Endothelial cell of umbilical vein (primary cell): ENCODE data around the gene PKP4. TPM values are rescaled to one million over a fixed set of nuclear protein-coding genes. Genes with fewer than 3 reads are reported as not detected.

Source experiments
- BruUV-seq: library from RNA; stranded (reverse); fragments of 400-500 nt; replicated peaks from 2 replicates; lab custom pipeline; 2021; lab: Mats Ljungman, UMichigan
- CTCF ChIA-PET: fragments of 300-600, 350-600 bp; sonication (Branson Sonifier 250); formaldehyde crosslinking; loops from one replicate; lab custom pipeline; 2021; ENCODE audit warnings: antibody characterized with exemption, inconsistent platforms; lab: Charles Lee
- POLR2A ChIA-PET: fragments of 300-600, 350-600 bp; sonication (Branson Sonifier 250); formaldehyde crosslinking; loops from one replicate; lab custom pipeline; 2021; ENCODE audit warnings: antibody characterized with exemption, inconsistent platforms; lab: Charles Lee
- DNase-seq: peaks from one replicate; pipeline ENCODE4 v3.0.0-alpha.2; 2011; ENCODE audit warnings: low read depth, low spot score
- FAIRE-seq: peaks from 2 replicates; lab custom pipeline; 2011; peaks lifted over from hg19 to GRCh38; lab: Jason Lieb, UNC
- H2AFZ ChIP-seq: 2 replicates; pipeline ENCODE4 v1.6.0; 2012; ENCODE audit warnings: low read depth, low read length, control low read depth, inconsistent platforms
- H3K27ac ChIP-seq: 2 replicates; pipeline ENCODE4 v1.5.1; 2011; ENCODE audit warnings: low read depth, mild to moderate bottlenecking, control low read depth, low read length, moderate library complexity; ENCODE audit not compliant: insufficient read depth
- H3K27me3 ChIP-seq, 2 experiments: 2 replicates each; pipeline versions ENCODE4 v1.6.0 to v1.6.1; 2011; ENCODE audit warnings: low read length in 2 of 2, mixed read lengths in 1 of 2; ENCODE audit not compliant: control insufficient read depth in 2 of 2, insufficient read depth in 2 of 2
- H3K36me3 ChIP-seq, 2 experiments: 2 replicates in 1 of 2; 3 replicates in 1 of 2; pipeline ENCODE4 v1.5.1; 2011; ENCODE audit warnings: low read length in 2 of 2, mild to moderate bottlenecking in 1 of 2, moderate library complexity in 1 of 2; ENCODE audit not compliant: control insufficient read depth in 2 of 2, insufficient read depth in 2 of 2; ENCODE audit errors: extremely low read depth in 1 of 2
- H3K4me1 ChIP-seq: 3 replicates; pipeline ENCODE4 v1.5.1; 2011; ENCODE audit warnings: mild to moderate bottlenecking, low read length; ENCODE audit not compliant: control insufficient read depth, insufficient read depth; ENCODE audit errors: extremely low read depth
- H3K4me2 ChIP-seq: 2 replicates; pipeline ENCODE4 v1.6.1; 2011; ENCODE audit warnings: low read length, control low read depth, mixed read lengths; ENCODE audit not compliant: insufficient read depth
- H3K4me3 ChIP-seq, 3 experiments: fragments of 200-600 bp in 1 of 3; sonication (generic), shearing (Covaris generic) in 1 of 3; replicated peaks in 1 of 3; 2 replicates each; pipeline ENCODE4 v1.5.1; 2011 to 2016; ENCODE audit warnings: control low read depth in 3 of 3, low read length in 3 of 3, mild to moderate bottlenecking in 2 of 3, inconsistent platforms in 1 of 3, low read depth in 1 of 3, moderate library complexity in 1 of 3; ENCODE audit not compliant: insufficient read depth in 1 of 3
- H3K79me2 ChIP-seq: 2 replicates; pipeline ENCODE4 v1.6.0; 2012; ENCODE audit warnings: low read length, inconsistent platforms; ENCODE audit not compliant: control insufficient read depth, insufficient read depth
- H3K9ac ChIP-seq: replicated peaks from 2 replicates; pipeline ENCODE3; 2011; ENCODE audit warnings: low read length, control low read depth; ENCODE audit not compliant: insufficient read depth; ENCODE audit errors: extremely low read depth
- H3K9me1 ChIP-seq: replicated peaks from 3 replicates; pipeline ENCODE4 v1.6.0; 2011; ENCODE audit warnings: mild to moderate bottlenecking, low read length; ENCODE audit not compliant: control insufficient read depth, insufficient read depth; ENCODE audit errors: extremely low read depth
- H3K9me3 ChIP-seq: replicated peaks from 2 replicates; pipeline ENCODE4 v1.5.1; 2012; ENCODE audit warnings: low read length, inconsistent platforms; ENCODE audit not compliant: control insufficient read depth, insufficient read depth
- H4K20me1 ChIP-seq: replicated peaks from 2 replicates; pipeline ENCODE3; 2011; ENCODE audit warnings: mild to moderate bottlenecking, low read length; ENCODE audit not compliant: control insufficient read depth, insufficient read depth; ENCODE audit errors: extremely low read depth
- FOS ChIP-seq: IDR thresholded peaks from 2 replicates; pipeline ENCODE4 v1.6.1; 2011; ENCODE audit warnings: mild to moderate bottlenecking, low read length, moderate library complexity, borderline replicate concordance; ENCODE audit not compliant: insufficient read depth
- GATA2 ChIP-seq: IDR thresholded peaks from 2 replicates; pipeline ENCODE4 v1.7.0; 2011; ENCODE audit warnings: low read depth, mild to moderate bottlenecking, moderate library complexity, mixed read lengths, low read length; ENCODE audit not compliant: insufficient read length, insufficient read depth
- JUN ChIP-seq: IDR thresholded peaks from 2 replicates; pipeline ENCODE4 v1.6.1; 2011; ENCODE audit warnings: borderline replicate concordance, low read depth; ENCODE audit not compliant: insufficient read length, insufficient read depth
- MYC ChIP-seq: IDR thresholded peaks from one replicate; pipeline ENCODE4 v1.6.1; 2011; ENCODE audit warnings: mild to moderate bottlenecking, low read depth, low read length
- POLR2AphosphoS5 ChIP-seq: IDR thresholded peaks from 2 replicates; pipeline ENCODE4 v1.6.1; 2012; ENCODE audit warnings: low read depth, mild to moderate bottlenecking, control low read depth, low read length, moderate library complexity; ENCODE audit not compliant: insufficient read depth
- dilution Hi-C: fragments of 300-500 bp; cut with MboI; formaldehyde crosslinking; loops from one replicate; pipeline ENCODE4 v1.15.0; 2019; ENCODE audit warnings: low sequenced_read_pairs; ENCODE audit not compliant: extremely low pct_ligation_motif_present
- intact Hi-C: fragments of 100-400 bp; cut with micrococcal nuclease; formaldehyde crosslinking; loops from one replicate; pipeline ENCODE4 v1.10.0; 2022
- polyA plus RNA-seq, 4 experiments: library from polyadenylated mRNA; depleted of rRNA in 3 of 4; stranded (reverse) in 3 of 4; unstranded in 1 of 4; fragments of >200 nt; gene quantifications; 2 replicates each; pipeline versions ENCODE4 v1.2.1 to v1.2.3, GENCODE V29; 2011 to 2012; ENCODE audit warnings: missing spikeins in 1 of 4
- total RNA-seq: library from RNA; stranded (reverse); gene quantifications from 2 replicates; pipeline ENCODE4 v1.2.3, GENCODE V29; 2021
- TF ChIP-seq, protein P1 (sequence below): IDR thresholded peaks from 2 replicates; pipeline ENCODE4 v1.6.1; 2011; ENCODE audit not compliant: insufficient read depth, insufficient read length

PKP4 gene
- total and polyA plus RNA-seq, 2 donors (not counting 3 experiments of a cell fraction or from before 2014, with no cell fraction given) = 35.4 to 68.5 TPM

DNA sequence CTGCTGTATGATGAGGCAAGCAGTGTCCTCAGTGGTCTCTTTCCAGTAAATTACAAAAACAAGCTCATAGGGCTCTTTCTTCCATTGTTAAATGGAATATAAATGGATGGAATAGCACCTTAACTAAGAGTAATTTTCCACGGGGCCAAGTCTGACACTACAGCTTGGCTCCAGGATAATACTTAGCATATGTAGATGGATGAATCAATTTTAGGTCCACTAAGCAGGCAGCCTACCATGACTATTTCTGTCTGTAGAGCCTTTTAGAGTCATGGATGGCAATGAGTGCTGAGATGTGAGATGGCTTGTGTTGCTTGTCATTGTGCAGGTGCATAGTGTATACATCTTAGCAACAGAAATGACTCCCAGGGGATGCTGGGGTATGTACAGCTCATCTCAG, 125.9 kb downstream of the PKP4 start:
- Histone ChIP-seq H3K9ac (no peak overlapping the region), H3K79me2 (no peaks in the 10 kb centered on the region), H3K27ac (no peak overlapping the region), H3K4me3 (no peak overlapping the region), H3K9me3 (no peaks in the 10 kb centered on the region), H3K9me1 (no peaks in the 10 kb centered on the region), H3K27me3 (no peaks in the 10 kb centered on the region), H3K4me2 (no peak overlapping the region), H3K36me3 (no peaks in the 10 kb centered on the region), H2AFZ (no peak overlapping the region), H4K20me1 (no peaks in the 10 kb centered on the region), H3K4me1 (no peaks in the 10 kb centered on the region)
- TF ChIP-seq, protein P1, sequence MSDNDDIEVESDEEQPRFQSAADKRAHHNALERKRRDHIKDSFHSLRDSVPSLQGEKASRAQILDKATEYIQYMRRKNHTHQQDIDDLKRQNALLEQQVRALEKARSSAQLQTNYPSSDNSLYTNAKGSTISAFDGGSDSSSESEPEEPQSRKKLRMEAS = no peak
- TF ChIP-seq FOS (no peak), MYC (no peak), GATA2 (no peak), JUN (no peak), POLR2AphosphoS5 (no peak)
- dilution Hi-C loops (no loop called here), intact Hi-C loops (no loop called here)
- DNase-seq (no peak), FAIRE-seq (no peak)
- BruUV-seq = no TSS peak
- ChIA-PET POLR2A (no interaction called here), CTCF (no interaction called here)

DNA sequence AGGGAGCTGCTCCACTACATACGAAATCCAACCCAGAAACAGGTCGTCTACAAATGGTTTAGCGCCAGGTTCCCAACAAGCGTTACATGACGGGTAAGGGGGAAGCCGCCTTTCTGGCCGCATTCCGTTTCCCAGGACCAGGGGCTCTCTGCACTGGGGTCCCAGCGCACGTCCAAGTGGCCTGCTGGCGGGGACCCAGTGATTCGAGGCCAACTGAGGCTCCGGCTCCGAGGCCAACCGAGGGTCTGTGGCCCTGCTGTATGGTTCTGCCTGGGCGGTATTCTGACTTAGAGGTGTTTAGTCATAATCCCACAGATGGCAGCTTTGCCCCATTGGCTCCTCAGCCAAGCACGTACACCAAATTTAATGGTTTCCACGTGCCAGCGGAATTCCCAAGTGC, 127.2 kb downstream of the PKP4 start:
- Histone ChIP-seq H3K4me1 (no peaks in the 10 kb centered on the region), H3K79me2 (no peaks in the 10 kb centered on the region), H3K9me3 (no peaks in the 10 kb centered on the region), H3K36me3 (no peaks in the 10 kb centered on the region), H3K9me1 (no peaks in the 10 kb centered on the region), H3K9ac (no peak overlapping the region), H3K4me3 (no peak overlapping the region), H3K27me3 (no peaks in the 10 kb centered on the region), H3K27ac (no peak overlapping the region), H4K20me1 (no peaks in the 10 kb centered on the region), H2AFZ (no peak overlapping the region), H3K4me2 (no peak overlapping the region)
- ChIA-PET CTCF (no interaction called here), POLR2A (no interaction called here)
- DNase-seq (no peak), FAIRE-seq (no peak)
- dilution Hi-C loops = no loop called here
- intact Hi-C loops = no loop called here
- TF ChIP-seq, protein P1 = no peak
- TF ChIP-seq FOS = no peak
- no peak for TF ChIP-seq MYC
- BruUV-seq = no TSS peak
